ENCODE results near the gene MYOG.

MYOG gene

DNA sequence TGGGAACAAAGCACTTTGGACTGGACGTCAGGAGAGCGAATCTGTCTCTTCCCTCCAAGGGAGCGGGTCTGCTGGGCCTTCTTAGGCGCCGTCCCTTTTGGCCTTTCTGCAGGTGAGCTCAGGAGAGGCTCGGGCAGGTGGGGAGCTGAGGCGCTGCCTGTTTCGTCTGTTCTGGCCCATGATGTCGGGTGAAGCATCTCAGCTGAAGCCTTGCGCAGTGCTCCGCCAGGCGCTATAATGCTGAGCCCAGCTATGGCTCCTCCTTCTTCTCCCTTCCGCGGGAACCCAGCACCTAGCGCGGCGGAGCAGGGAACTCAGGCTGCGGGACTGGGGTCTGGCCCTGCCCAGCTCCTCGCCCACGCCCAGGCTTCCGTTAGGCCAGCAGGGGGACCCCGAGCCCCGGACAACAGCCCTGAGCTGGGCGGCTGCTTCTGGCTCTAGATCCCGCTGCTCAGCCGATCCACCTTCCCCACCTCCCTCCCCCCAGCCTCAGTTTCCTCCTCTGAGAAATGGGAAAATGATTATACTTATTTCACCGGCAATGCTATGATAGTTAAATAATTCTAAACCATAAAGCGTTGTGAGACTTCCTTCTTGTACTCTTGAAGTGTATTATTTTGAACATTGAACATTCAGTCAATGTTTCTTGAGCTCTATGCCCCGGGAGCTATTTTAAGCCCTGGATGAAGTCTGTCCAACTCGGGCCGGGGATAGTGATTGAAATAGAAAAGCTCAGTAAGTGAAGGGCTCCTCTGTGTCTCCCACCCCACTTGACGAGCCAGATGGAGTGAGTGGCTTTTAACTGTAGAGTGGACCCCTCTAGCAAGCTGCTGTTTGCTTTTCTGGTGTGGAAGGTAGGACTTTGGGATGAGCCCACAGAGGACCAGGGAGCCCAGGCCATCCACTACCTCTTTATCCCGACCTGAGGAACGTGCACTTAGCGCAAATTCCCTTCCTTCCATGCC is 32.1 kb upstream of the MYOG start:
- no peak for DNase-seq (ENCODE audit: low read depth in 1 of 2, low spot score in 1 of 2)

- DNase-seq (ENCODE audit: low read depth in 1 of 2, low spot score in 1 of 2): no peak
Measured at GRCh38 chr1:203116091-203116820, 30.4 kb upstream of the MYOG start.

DNA sequence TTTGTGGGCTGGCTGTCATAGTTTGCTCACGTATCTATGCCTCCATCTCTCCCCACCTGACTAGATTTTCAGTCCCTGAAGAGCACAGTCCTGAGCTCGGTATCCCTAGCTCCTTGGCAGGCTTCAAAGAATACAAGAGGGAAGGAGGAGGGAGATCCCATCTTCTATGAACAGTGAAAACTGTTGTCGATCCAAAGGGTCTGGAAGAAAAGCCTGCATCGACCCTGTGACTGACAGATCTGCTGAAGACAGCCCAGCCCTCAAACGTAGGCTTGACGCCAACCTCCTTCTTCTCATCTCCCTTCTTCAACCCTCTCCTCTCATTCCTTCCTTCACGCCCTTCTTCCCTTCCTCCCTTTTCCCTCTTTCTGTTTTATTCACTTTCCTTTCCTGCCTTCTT is 28.4 kb upstream of the MYOG start:
- no peak for DNase-seq (ENCODE audit: low read depth in 1 of 2, low spot score in 1 of 2)

DNA sequence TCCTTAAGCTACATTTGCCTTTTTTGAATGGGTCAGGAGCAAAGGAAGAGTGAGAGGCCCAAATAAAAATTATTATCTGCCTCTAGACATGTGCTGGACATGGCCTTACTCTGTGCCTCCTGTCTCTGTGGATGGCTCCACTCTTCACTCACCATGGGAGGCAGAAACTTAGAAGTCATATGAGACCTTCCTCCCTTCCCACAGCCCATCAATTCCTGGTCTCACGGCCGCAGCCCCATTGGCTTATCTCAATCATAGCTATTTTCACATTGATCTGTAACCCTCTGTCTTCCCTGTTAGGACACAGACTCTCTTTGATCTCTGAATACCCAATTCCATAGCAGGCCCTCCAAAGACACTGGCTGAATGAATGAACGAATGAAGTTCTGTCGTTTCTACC is 27.5 kb upstream of the MYOG start:
- no peak for DNase-seq (ENCODE audit: low read depth in 1 of 2, low spot score in 1 of 2)

DNA sequence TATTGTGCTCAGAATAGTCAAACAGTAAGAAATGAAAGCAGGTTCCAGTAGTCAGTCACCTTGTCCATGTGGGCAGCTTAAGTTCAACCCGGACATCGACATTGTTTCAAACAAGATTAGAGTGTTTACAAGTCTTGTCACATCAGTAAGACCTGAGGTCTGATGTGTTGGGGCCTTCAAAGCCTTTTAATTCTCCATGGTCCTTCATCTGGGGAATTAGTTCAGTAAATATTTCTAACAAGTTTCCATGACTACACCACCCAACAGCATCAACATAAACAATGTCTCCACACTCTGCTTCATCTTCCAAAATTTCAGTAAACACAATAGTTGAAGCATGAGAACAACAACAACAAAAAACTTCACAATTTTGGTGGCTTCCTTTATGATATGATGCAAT is 26.7 kb upstream of the MYOG start:
- no peak for DNase-seq (ENCODE audit: low read depth in 1 of 2, low spot score in 1 of 2)

DNA sequence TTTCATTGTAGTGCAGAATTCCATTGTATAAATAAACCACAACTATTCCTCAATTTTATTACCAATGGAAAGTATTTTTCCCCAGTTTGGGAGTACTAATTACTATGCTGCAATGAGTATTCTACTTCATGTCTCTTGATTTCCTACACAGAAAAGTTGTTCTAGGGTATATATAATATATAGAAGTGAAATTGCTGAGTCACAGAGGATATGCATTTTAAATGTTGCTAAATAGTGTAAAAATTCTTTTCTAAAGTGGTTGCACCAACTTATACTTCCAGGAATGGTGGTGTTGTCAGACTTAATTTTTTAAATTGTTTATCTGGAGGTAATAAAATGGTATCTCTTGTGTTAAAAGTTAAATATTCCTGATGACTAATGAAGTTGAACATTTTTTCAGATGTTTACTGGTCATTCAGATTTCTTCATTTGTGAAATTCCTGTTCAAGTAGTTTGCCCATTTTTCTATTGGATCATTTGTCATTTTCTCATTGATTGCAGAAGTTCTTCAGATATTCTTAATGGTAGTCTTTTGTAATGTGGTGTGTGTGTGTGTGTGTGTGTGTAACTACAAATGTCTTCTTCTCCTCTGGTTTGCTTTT is 19.1 kb upstream of the MYOG start:
- no peak for DNase-seq (ENCODE audit: low read depth in 1 of 2, low spot score in 1 of 2)

DNA sequence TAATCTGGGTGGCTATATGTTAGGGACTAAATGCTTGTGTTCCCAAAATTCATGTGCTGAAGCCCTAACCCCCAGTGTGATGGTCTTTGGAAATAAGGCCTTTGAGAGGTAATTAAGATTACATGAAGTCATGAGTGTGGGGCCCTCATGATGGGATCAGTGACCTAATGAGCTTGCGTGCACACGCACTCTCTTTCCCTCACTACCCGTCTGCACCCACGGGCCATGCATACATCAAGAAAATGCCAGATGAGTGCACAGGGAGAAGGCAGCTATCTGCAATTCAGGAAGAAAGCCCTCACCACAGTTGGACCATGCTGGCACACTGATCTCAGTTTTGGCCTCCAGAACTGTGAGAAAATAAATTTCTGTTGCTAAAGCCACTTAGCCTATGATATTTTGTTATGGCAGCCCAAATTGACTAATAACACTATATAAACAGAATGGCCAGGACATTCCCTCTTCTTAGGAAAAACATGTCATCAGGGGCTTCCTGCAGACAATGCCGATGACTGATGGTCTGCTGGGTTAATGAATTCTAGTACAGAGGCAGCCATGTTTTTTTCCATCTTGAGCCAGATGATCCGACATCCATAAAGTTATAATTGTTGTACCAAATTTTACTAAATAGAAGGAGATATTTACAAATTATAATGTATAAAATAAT is 18.1 kb upstream of the MYOG start:
- DNase-seq (ENCODE audit: low read depth in 1 of 2, low spot score in 1 of 2): no peak

- no peak for DNase-seq (ENCODE audit: low read depth in 1 of 2, low spot score in 1 of 2)
Measured at GRCh38 chr1:203103216-203103615, 17.4 kb upstream of the MYOG start.

GRCh38 chr1:203101813-203102634 is 16.2 kb upstream of the MYOG start:
- DNase-seq (ENCODE audit: low read depth in 1 of 2, low spot score in 1 of 2): no peak

DNA sequence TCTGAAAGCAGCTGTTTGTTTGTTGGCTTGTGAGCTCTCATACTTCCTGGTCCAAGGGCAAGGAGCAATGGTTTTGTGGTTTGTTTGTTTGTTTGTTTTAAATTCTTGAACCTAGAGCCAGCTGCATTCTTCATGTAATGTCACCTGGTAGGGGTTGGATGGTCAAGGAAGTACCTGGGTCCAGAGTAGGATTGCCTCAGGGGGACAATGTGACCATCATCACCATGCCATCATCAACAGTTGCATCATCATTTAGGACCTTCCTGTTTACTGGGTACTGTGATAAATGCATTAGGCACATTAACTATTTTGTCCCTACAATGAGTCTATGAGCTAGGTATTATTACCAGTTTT is 14.7 kb upstream of the MYOG start:
- DNase-seq (ENCODE audit: low read depth in 1 of 2, low spot score in 1 of 2): no peak

- DNase-seq (ENCODE audit: low read depth in 1 of 2, low spot score in 1 of 2): no peak
Measured at GRCh38 chr1:203099805-203100515, 14.1 kb upstream of the MYOG start.

DNA sequence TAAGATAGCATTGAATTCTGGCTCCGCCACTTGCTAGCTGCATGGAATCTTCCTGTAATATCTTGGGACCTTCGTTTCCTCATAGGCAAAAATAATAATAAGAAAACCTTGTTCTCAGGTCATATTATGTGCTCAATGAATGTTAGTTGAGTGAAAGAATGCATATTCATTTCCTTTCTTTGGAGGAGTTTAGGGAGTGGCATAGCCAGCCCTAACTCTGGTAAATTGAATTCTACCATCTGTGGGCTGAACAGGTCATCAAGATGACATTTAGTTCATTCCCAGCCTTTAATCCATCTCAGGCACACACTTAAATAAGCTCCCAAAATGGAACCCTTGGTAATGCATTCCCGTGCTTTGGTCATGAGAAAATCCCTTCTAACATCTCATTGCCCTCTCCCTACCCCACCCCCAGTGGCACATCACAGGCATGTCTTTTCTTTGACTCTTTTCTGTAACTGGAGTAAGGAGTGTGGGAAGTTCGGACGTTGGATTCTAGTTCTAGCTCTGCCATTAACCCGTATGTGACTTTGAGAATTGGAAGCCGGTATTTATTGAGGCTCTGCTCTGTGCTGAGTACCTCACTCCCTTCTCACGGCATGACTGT is 13.2 kb upstream of the MYOG start:
- DNase-seq (ENCODE audit: low read depth in 1 of 2, low spot score in 1 of 2): no peak

GRCh38 chr1:203098445-203098844 is 12.6 kb upstream of the MYOG start:
- no peak for DNase-seq (ENCODE audit: low read depth in 1 of 2, low spot score in 1 of 2)

DNA sequence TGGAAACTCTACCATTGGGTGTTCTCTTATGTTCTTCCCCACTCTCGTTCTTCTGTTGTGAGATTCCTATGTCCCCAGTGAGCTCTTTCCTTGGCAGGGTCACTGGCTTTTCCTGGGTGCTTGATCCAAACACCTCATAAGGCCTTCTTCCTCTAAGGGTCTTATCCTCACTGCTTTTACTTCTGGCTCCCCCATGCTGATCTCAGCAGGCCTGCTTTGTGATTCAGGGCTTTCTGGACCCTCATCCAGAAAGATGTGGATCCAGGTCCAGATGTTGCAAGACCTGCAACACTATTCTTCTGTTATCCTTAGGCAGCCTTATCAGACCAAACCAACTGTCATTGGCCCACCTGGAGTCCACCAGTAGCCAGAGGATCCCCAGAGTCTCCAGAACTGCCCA is 11.2 kb upstream of the MYOG start:
- no peak for DNase-seq (ENCODE audit: low read depth in 1 of 2, low spot score in 1 of 2)

GRCh38 chr1:203096566-203096965 is 10.8 kb upstream of the MYOG start:
- DNase-seq (ENCODE audit: low read depth in 1 of 2, low spot score in 1 of 2): no peak

DNA sequence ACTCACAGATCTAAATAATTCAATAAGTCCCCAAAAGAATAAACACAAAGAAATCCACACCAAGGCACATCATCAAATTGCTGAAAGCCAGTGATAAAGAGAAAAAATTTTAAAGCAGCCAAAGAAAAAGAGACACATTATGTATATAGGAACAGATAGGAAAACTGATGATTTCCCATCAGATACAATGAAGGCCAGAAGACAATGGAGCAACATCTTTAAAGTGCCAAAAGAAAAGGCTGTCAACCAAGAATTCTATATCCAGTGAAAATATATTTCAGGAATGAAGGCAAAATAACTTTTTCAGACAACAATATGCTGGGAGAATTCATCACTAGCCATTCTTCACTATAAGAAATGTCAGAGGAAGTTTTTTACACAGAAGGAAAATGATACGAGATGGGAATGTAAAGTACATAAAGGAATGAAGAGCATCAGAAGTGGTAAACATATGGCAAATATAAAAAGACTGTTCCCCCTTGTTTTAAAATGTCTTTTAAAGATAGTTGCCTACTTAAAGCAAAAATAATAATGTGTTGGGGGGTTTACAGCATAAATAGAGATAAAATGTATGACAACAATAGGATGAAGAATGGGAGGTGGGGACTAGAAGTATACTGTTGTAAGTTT is 9.4 kb upstream of the MYOG start:
- no peak for DNase-seq (ENCODE audit: low read depth in 1 of 2, low spot score in 1 of 2)

DNA sequence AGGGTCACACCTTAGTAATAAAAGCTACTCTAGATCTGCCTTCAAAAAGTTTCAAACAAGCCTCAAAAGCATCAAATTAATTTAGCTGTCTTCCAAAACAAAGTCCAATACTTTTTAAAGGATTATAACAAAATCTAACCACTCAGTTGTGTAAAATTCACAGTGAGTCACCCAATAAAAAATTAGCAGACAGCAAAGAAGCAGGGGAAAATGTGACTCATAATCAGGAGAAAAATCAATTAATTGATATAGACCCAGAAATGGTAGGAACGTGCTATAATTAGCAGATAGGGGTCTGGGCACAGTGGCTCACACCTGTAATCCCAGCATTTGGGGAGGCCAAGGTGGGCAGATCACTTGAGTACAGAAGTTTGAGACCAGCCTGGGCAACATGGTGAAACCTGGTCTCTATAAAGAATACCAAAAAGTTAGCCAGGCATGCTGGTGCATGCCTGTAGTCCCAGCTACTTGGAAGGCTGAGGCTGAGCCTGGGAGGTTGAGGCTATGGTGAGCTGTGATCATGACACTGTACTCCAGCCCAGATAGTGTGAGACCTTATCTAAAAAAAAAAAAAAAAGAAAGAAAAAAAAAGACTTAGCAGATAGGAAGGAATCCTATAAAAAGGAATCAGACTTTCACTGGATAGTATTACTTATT is 8.1 kb upstream of the MYOG start:
- no peak for DNase-seq (ENCODE audit: low read depth in 1 of 2, low spot score in 1 of 2)

DNA sequence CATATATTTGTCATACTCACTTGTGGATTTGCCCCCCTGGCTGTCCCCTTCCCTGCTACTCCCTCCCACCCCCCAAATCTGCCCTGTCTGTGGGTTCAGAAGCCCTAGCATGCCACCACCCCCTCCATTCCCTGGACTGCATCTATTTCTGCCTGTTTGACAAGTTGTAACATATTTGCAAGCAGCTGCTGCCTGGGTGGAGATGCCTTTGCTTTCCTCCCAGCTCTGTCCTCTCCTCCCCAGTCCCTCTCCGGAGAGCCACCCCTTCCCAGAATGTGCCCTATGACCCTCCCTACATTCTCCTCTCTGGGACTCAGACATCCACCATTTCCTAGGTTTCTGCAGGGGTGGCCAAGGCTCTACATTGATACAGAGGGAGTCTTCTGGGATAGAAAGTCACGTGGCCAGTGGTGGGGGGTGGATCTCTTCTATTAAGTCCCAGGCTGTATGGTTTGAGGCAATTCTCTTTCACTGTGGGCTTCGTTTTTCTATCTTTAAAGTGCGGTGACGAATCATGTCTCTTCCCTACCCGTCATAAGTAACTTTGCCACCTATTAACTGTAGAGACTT is 6.0 kb upstream of the MYOG start:
- no peak for DNase-seq (ENCODE audit: low read depth in 1 of 2, low spot score in 1 of 2)

- DNase-seq (ENCODE audit: low read depth in 1 of 2, low spot score in 1 of 2): no peak
Measured at GRCh38 chr1:203091199-203091477, 5.3 kb upstream of the MYOG start.

Measured in activated T-helper 1 cell treated with anti-CD3 and anti-CD28 coated beads, Interleukin-2, amount 50 U/mL, for 16 hours (primary cell).